ENCODE data around the gene ACP6. TPM values are rescaled to one million over a fixed set of nuclear protein-coding genes. Genes with fewer than 3 reads are reported as not detected.
A peak's percentile ranks its signal among the peaks of the same experiment; 100 is the strongest.

The ACP6 gene
- polyA plus RNA-seq, 3 donors = 2.0 to 4.1 (median 2.1) TPM

DNA sequence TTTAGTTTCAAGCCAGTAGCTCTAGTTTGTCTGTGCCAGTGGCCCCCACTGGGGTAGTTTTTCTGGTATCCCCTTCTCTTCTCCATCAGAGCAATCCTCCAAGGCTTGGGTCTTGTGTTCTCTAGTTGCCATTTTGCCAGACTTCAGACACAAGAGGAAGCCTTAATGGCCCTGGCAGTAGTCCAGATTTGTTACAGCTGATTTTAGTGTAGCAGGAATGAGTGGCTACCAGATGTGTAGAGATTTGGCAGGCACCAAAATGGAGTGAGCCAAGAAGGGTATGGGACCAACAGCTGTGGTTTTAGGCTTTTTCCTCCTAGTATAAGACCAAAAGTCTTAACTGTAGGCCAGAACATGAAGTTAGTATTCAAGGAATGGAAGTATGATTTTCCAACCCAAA, 56.8 kb downstream of the ACP6 start:
- no peaks in the 10 kb centered on the region for H3K27me3 ChIP-seq (ENCODE audit: control insufficient read depth in 2 of 2, insufficient read depth in 2 of 2, low read length in 2 of 2)
- H3K79me2 ChIP-seq (ENCODE audit: insufficient read depth, low read length) = no peaks in the 10 kb centered on the region
- H3K36me3 ChIP-seq (replicated peaks in 1 of 2; ENCODE audit: control insufficient read depth in 1 of 2, insufficient read depth in 2 of 2, low read length in 2 of 2) = no peaks in the 10 kb centered on the region
- Mint-ChIP-seq H3K4me3 (no peak overlapping the region), H3K36me3 (peaks cover 4 to 14% of the 10 kb centered on the region in 2 donors), H3K27me3 (ENCODE audit: low read depth in 3 of 3) (peaks cover 0 to 4% (median 2%) of the 10 kb centered on the region in 3 donors), H3K9me3 (no peaks in the 10 kb centered on the region), H3K27ac (peak overlapping the region in 1 of 7 donors; percentile 5), H3K4me1 (no peaks in the 10 kb centered on the region)
- no peak overlapping the region for H2AFZ ChIP-seq (ENCODE audit: insufficient read depth, low read depth, low read length, poor library complexity, severe bottlenecking)
- H4K20me1 ChIP-seq (ENCODE audit: insufficient read depth, low read length) = no peaks in the 10 kb centered on the region
- no peak overlapping the region for H3K4me3 ChIP-seq (replicated peaks in 1 of 3; ENCODE audit: low read depth in 2 of 3, low read length in 3 of 3)
- H3K4me1 ChIP-seq (ENCODE audit: control insufficient read depth in 1 of 2, insufficient read depth in 2 of 2, low read length in 2 of 2) = no peaks in the 10 kb centered on the region
- H3K27ac ChIP-seq (ENCODE audit: low read depth in 1 of 2, low read length in 2 of 2) = no peak overlapping the region
- intact Hi-C loops (cut with micrococcal nuclease) = no loop called here
- H3K9me3 ChIP-seq (replicated peaks in 1 of 2; ENCODE audit: control insufficient read depth in 1 of 2, insufficient read depth in 1 of 2, low read length in 2 of 2) = no peaks in the 10 kb centered on the region
- no peak overlapping the region for H3K9ac ChIP-seq (ENCODE audit: insufficient read depth, low read length, poor library complexity, severe bottlenecking)
- no peak overlapping the region for H3K4me2 ChIP-seq (replicated peaks; ENCODE audit: extremely low read depth, low read length, poor library complexity, severe bottlenecking)
- DNase-seq = no peak
- TF ChIP-seq, protein P1, sequence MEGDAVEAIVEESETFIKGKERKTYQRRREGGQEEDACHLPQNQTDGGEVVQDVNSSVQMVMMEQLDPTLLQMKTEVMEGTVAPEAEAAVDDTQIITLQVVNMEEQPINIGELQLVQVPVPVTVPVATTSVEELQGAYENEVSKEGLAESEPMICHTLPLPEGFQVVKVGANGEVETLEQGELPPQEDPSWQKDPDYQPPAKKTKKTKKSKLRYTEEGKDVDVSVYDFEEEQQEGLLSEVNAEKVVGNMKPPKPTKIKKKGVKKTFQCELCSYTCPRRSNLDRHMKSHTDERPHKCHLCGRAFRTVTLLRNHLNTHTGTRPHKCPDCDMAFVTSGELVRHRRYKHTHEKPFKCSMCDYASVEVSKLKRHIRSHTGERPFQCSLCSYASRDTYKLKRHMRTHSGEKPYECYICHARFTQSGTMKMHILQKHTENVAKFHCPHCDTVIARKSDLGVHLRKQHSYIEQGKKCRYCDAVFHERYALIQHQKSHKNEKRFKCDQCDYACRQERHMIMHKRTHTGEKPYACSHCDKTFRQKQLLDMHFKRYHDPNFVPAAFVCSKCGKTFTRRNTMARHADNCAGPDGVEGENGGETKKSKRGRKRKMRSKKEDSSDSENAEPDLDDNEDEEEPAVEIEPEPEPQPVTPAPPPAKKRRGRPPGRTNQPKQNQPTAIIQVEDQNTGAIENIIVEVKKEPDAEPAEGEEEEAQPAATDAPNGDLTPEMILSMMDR (IDR thresholded peaks at IDR 0.05) = no peak

DNA sequence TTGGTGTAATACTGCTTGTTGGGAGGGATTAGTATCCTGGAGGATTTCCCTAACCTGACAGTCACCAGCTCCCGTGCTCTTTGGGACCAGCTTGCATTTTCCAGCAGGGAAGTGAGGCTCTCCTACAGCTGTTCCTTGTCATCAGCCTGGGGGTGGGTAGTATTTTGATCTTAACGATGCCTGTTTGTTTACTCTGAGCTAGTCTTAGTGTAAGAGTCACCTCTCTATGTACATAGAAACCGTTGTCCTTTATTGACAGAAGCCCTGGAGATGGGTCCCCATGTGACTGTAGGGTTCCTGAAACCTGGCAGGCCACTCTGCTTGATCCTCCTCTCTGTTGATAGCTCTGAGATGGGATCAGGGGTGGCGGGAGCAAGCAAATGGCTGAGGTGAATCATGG, 58.0 kb downstream of the ACP6 start:
- 80% methylated on average over 2 of the region's 4 CpGs for WGBS (ENCODE audit: insufficient coverage)
- Histone ChIP-seq H3K79me2 (ENCODE audit: insufficient read depth, low read length) (no peaks in the 10 kb centered on the region), H2AFZ (ENCODE audit: insufficient read depth, low read depth, low read length, poor library complexity, severe bottlenecking) (no peak overlapping the region), H3K4me2 (replicated peaks; ENCODE audit: extremely low read depth, low read length, poor library complexity, severe bottlenecking) (no peak overlapping the region), H3K27ac (ENCODE audit: low read depth in 1 of 2, low read length in 2 of 2) (no peak overlapping the region), H3K4me1 (ENCODE audit: control insufficient read depth in 1 of 2, insufficient read depth in 2 of 2, low read length in 2 of 2) (no peaks in the 10 kb centered on the region), H3K9me3 (replicated peaks in 1 of 2; ENCODE audit: control insufficient read depth in 1 of 2, insufficient read depth in 1 of 2, low read length in 2 of 2) (no peaks in the 10 kb centered on the region), H3K4me3 (replicated peaks in 1 of 3; ENCODE audit: low read depth in 2 of 3, low read length in 3 of 3) (no peak overlapping the region), H3K27me3 (ENCODE audit: control insufficient read depth in 2 of 2, insufficient read depth in 2 of 2, low read length in 2 of 2) (no peaks in the 10 kb centered on the region), H3K36me3 (replicated peaks in 1 of 2; ENCODE audit: control insufficient read depth in 1 of 2, insufficient read depth in 2 of 2, low read length in 2 of 2) (no peaks in the 10 kb centered on the region), H4K20me1 (ENCODE audit: insufficient read depth, low read length) (no peaks in the 10 kb centered on the region), H3K9ac (ENCODE audit: insufficient read depth, low read length, poor library complexity, severe bottlenecking) (no peak overlapping the region)
- Mint-ChIP-seq H3K4me3 (no peak overlapping the region), H3K9me3 (no peaks in the 10 kb centered on the region), H3K36me3 (peaks cover 7 to 16% of the 10 kb centered on the region in 2 donors), H3K27me3 (ENCODE audit: low read depth in 3 of 3) (peaks cover 2 to 6% (median 2%) of the 10 kb centered on the region in 3 donors), H3K27ac (no peak overlapping the region), H3K4me1 (no peaks in the 10 kb centered on the region)
- intact Hi-C loops (cut with micrococcal nuclease) = no loop called here
- DNase-seq = no peak
- TF ChIP-seq, protein P1 (IDR thresholded peaks at IDR 0.05) = no peak
